Measurements from ENCODE around the gene SAT2.

Gene SAT2

DNA sequence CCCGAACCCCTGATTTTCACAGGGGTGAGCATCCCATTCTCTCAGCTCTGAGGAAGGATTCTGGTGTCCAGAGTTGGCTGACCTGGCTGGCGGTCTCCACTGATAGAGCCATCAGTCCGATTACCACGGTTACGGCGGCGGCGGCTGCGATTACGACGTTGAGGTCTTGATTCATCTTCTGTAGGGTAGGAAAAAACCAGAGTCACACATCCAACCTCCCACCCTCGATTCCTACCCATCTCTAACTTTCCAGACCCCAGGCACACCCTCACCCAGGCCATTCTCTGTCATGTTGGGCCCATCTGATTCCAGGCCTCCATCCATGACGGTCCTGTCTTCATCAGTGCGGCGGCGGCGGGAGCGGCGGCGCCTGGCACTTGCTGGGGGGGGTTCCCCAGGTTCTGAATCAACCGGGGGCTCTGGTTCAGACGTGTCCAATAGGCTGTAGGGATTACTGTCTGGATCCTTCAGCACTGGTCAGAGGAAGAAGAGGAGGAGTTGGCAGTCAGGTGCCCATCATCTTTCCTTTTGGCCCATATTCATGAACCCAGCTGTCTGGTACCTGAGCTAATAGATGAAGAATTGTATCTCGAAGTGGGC, 35.1 kb downstream of the SAT2 start:
- no peak for DNase-seq (ENCODE audit: low read depth in 2 of 2, low spot score in 1 of 2)

DNA sequence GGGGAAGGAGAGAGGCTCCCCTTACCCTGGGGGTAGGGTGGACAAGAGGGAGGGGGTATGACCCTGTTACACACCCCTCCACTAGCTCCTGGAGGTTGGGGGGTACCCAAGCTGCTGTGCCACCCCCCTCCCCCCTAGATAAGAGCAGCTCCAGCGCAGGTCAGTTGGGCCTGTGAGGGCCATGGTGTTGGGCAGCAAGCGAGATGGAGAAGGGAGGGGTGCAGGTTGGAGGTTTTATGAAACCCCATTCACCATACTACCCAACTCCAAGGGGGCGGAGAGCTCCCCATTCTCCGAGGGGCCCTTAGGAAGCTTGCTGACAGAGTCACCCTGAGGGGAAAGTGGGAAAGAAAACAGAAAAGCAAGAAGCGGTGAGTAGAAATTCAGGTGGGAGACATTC, 36.0 kb downstream of the SAT2 start:
- DNase-seq (ENCODE audit: low read depth in 2 of 2, low spot score in 1 of 2), result no peak

DNA sequence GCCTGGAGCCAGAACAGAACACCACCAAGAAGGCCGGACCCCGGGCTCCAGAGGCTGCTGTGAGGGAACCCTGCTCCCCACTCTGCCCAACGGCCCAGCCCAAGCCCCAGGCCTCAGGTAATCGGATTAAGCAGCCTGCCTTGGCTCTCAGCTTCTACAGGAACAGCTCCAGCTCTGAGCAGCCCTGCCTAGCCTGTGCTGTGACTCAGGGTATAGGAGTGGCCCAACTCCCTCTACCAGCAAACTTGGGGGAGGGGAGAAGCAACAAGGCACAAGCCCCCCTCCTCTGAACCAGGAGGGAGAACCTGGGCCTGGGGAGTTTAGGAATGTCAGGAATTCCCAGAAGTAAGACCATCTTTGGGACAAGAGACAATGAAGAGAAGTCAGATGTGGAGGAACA, 36.9 kb downstream of the SAT2 start:
- DNase-seq (ENCODE audit: low read depth in 2 of 2, low spot score in 1 of 2), result no peak

- DNase-seq (ENCODE audit: low read depth in 2 of 2, low spot score in 1 of 2), result no peak
Measured at GRCh38 chr17:7589891-7590691, 37.5 kb downstream of the SAT2 start, which contains the start of gene SOX15. Gene SOX15 (minus strand): TSS chr17:7590094. CDS start chr17:7589676, 418 bp downstream.

GRCh38 chr17:7589204-7589868, 38.3 kb downstream of the SAT2 start:
- peak in 1 of 2 donors; percentile 43 for DNase-seq (ENCODE audit: low read depth in 2 of 2, low spot score in 1 of 2)

GRCh38 chr17:7588553-7589203, 38.9 kb downstream of the SAT2 start:
- no peak for DNase-seq (ENCODE audit: low read depth in 2 of 2, low spot score in 1 of 2)

- DNase-seq (ENCODE audit: low read depth in 2 of 2, low spot score in 1 of 2), result no peak
Measured at GRCh38 chr17:7587420-7588151, 40.0 kb downstream of the SAT2 start.

- no peak for DNase-seq (ENCODE audit: low read depth in 2 of 2, low spot score in 1 of 2)
Measured at GRCh38 chr17:7586673-7587419, 40.8 kb downstream of the SAT2 start.

DNA sequence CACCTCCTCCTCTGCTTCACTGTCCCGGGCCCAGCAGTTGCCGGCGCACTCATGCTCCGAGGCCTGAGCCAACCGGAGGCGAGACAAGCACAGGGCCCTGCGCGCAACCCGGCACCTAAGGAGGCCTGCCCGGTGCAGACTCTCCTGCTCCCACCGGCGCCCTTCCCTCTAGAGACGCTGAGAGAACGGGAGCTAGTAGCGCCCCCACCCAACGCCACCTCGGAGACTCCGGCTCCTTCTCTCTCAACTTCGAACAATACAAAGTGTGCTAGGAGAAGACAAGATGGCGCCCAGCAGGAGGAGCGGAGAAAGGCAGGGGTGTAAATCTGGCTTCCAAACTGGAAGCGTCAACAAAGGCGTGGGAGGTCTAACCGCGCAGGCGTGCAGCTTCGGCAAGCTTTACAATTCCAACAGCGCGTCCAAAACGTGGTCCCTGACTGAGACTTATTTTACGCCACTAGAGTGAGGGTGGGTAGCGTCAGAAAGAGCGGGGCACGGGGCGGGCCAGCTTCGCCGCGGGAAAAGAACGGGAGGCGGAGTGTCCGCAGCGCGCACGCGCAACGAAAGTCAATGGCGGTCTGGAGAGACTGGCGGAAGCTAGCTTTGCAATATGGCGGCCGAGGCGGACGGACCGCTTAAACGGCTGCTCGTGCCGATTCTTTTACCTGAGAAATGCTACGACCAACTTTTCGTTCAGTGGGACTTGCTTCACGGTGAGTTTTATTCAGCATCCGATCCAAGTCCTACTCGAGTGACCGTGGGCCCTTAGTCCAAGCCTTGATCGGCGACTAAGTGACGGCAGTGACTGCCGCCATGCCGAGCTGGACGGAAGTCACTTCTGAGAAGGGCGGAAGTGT, 44.1 kb downstream of the SAT2 start, which contains the start of gene MPDU1:
TSS of gene MPDU1 (plus strand) at position 600 of the 857 bp plus-strand sequence. CDS start at position 611, 11 bp downstream.
- peak; percentile 86 to 89 for DNase-seq (ENCODE audit: low read depth in 2 of 2, low spot score in 1 of 2)

DNA sequence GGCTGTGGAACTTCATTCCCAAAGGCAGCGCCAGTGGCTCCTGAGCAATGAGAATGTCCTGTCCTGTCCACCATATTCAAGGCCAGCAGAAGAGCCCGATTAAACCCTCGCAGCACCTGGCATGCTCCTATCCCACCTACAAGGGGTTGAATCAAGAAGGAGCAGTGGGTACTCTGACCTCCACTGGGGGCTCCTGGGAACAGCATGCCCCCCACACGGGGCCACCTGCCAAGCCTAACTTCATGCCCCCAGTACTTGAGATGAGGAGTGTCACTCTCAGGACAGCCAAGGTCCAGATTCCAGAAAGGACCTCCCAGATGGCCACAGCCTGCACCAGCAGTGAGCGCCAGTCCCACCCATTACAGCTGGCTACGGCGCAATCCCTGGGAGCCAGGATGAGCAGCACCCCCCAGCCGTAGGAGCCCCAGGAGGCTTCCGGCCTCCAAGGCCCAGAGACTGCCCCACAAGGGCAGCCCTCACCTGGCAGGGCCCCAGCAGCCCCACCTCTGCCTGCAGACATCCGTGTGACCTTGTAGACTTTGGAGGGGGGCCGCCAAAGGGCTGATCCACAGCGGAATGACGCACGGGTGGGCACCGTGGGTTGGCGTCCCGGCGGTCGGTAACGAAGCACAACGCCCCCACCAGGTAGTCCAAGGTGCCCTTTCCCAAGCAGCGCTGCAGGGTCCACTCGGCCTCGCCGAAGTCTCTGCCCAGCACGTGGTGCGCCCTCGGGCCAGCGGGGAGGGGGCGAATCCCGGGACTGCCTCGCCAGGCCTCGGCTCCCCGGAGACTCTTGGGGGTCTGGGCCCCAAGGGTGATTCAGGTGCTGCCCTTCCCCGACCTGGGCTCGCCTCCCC, 45.0 kb downstream of the SAT2 start:
- no peak for DNase-seq (ENCODE audit: low read depth in 2 of 2, low spot score in 1 of 2)

DNA sequence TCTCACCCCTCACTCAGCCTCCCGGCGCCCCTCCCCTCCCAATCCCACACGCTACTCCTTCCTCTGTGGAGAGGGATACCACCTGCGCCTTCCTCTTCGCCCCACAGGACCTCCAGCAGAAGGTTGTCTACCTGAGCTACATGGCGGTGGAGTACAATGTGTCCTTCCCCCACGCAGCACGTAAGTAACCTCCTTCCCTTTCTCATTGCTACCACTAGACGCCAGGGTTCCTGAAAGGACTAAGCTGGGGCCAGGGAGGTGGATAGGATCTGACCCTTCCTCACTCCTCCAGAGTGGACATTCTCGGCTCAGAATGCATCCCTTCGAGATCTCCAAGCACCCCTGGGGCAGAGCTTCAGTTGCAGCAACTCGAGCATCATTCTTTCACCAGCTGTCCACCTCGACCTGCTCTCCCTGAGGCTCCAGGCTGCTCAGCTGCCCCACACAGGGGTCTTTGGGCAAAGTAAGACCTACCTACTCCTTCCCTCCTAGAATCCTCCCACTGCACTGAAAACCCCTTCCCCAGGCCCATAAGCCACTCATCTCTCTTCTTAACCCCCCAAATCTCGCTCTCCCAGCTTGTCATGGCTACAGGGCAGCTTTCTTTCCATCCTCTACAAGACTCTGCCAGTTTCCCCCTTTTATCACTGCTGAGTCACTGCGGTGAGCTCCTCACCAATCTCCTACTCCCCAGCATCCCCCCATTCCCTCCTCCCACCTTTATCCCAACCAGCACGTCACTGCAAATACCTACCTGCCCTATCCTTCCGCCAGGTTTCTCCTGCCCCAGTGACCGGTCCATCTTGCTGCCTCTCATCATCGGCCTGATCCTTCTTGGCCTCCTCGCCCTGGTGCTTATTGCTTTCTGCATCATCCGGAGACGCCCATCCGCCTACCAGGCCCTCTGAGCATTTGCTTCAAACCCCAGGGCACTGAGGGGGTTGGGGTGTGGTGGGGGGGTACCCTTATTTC, 46.7 kb downstream of the SAT2 start:
- no peak for DNase-seq (ENCODE audit: low read depth in 2 of 2, low spot score in 1 of 2)

DNA sequence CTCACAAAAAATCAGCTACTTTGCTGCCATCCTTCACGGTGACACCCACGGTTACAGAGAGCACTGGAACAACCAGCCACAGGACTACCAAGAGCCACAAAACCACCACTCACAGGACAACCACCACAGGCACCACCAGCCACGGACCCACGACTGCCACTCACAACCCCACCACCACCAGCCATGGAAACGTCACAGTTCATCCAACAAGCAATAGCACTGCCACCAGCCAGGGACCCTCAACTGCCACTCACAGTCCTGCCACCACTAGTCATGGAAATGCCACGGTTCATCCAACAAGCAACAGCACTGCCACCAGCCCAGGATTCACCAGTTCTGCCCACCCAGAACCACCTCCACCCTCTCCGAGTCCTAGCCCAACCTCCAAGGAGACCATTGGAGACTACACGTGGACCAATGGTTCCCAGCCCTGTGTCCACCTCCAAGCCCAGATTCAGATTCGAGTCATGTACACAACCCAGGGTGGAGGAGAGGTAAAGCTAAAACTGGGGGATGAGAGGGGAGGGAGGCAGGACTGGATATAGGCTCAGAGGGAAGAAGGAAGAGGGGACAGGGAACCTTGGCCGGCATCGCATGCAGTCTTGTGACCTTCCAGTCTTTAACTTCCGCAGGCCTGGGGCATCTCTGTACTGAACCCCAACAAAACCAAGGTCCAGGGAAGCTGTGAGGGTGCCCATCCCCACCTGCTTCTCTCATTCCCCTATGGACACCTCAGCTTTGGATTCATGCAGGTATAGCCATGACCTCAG, 47.6 kb downstream of the SAT2 start:
- DNase-seq (ENCODE audit: low read depth in 2 of 2, low spot score in 1 of 2), result no peak

- DNase-seq (ENCODE audit: low read depth in 2 of 2, low spot score in 1 of 2), result no peak
Measured at GRCh38 chr17:7579001-7579833, 48.4 kb downstream of the SAT2 start, which contains the start of gene CD68. Gene CD68 (plus strand): TSS chr17:7579638. CDS start chr17:7579678, 40 bp downstream.

GRCh38 chr17:7577327-7578199, 50.1 kb downstream of the SAT2 start:
- no peak for DNase-seq (ENCODE audit: low read depth in 2 of 2, low spot score in 1 of 2)
